MM.1S (cell line): ENCODE data around the gene CSHL1.

Source experiments
- DNase-seq: peaks from one replicate; pipeline ENCODE4 v3.0.0-alpha.2; 2015
- H2AFZ ChIP-seq: fragments of 300-600 bp; sonication (generic); 2 replicates; pipeline ENCODE4 v1.6.0; 2016; ENCODE audit warnings: antibody characterized with exemption, low read length
- H3F3A ChIP-seq: fragments of 300-600 bp; sonication (generic); 2 replicates; pipeline ENCODE4 v1.6.1; 2016; ENCODE audit warnings: mild to moderate bottlenecking, antibody characterized with exemption, low read length, moderate library complexity, mixed read lengths; ENCODE audit not compliant: insufficient read depth
- H3K27ac ChIP-seq: fragments of 300-600 bp; sonication (generic); 2 replicates; pipeline ENCODE4 v1.5.1; 2016; ENCODE audit warnings: mild to moderate bottlenecking, low read length
- H3K27me3 ChIP-seq: fragments of 300-600 bp; sonication (generic); replicated peaks from 2 replicates; pipeline ENCODE4 v1.6.0; 2016; ENCODE audit warnings: low read length; ENCODE audit not compliant: insufficient read depth
- H3K36me3 ChIP-seq: fragments of 300-600 bp; sonication (generic); replicated peaks from 2 replicates; pipeline ENCODE4 v1.6.1; 2016; ENCODE audit warnings: mild to moderate bottlenecking, low read length, mixed read lengths; ENCODE audit not compliant: insufficient read depth
- H3K4me1 ChIP-seq: fragments of 300-600 bp; sonication (generic); 2 replicates; pipeline ENCODE4 v1.6.1; 2016; ENCODE audit warnings: low read length, mixed read lengths
- H3K4me2 ChIP-seq: fragments of 300-600 bp; sonication (generic); 2 replicates; pipeline ENCODE4 v1.6.0; 2016; ENCODE audit warnings: low read depth, low read length
- H3K4me3 ChIP-seq: fragments of 300-600 bp; sonication (generic); 2 replicates; pipeline ENCODE4 v1.5.1; 2016; ENCODE audit warnings: low read length, mixed read lengths
- H3K79me2 ChIP-seq: fragments of 300-600 bp; sonication (generic); 2 replicates; pipeline ENCODE4 v1.6.1; 2016; ENCODE audit warnings: mixed run types, low read length, mixed read lengths
- H3K9ac ChIP-seq: fragments of 300-600 bp; sonication (generic); 2 replicates; pipeline ENCODE4 v1.6.1; 2016; ENCODE audit warnings: low read length, mixed read lengths
- H3K9me2 ChIP-seq: fragments of 300-600 bp; sonication (generic); replicated peaks from 2 replicates; pipeline ENCODE4 v1.6.1; 2016; ENCODE audit warnings: mild to moderate bottlenecking, low read length, mixed read lengths; ENCODE audit not compliant: insufficient read depth
- H3K9me3 ChIP-seq: fragments of 300-600 bp; sonication (generic); replicated peaks from 2 replicates; pipeline ENCODE4 v1.6.1; 2016; ENCODE audit warnings: mild to moderate bottlenecking, low read length, mixed read lengths; ENCODE audit not compliant: insufficient read depth
- H4K20me1 ChIP-seq: fragments of 300-600 bp; sonication (generic); 2 replicates; pipeline ENCODE4 v1.6.1; 2016; ENCODE audit warnings: mild to moderate bottlenecking, low read length, moderate library complexity, mixed read lengths; ENCODE audit not compliant: insufficient read depth
- CTCF ChIP-seq: fragments of 300-600 bp; sonication (generic); IDR thresholded peaks from 2 replicates; pipeline ENCODE4 v1.5.1; 2016; ENCODE audit warnings: antibody characterized with exemption, low read length, mixed read lengths
- EZH2 ChIP-seq: fragments of 300-600 bp; sonication (generic); optimal IDR thresholded peaks from 2 replicates; pipeline ENCODE3; 2017; ENCODE audit warnings: low read depth, mild to moderate bottlenecking, antibody characterized with exemption, low read length, mixed read lengths
- EZH2phosphoT487 ChIP-seq: fragments of 300-600 bp; sonication (generic); IDR thresholded peaks from 2 replicates; pipeline ENCODE4 v1.6.1; 2018; ENCODE audit warnings: antibody characterized with exemption, low read length

The CSHL1 gene

GRCh38 chr17:63948521-63948920 is 37.5 kb upstream of the CSHL1 start:
- Histone ChIP-seq H3K4me3 (no peak overlapping the region), H3K4me1 (peaks cover 3% of the 10 kb centered on the region), H3K79me2 (no peaks in the 10 kb centered on the region), H3K4me2 (no peak overlapping the region), H3K27me3 (no peaks in the 10 kb centered on the region; the same call in 1 of the 2 replicates), H3K9me3 (no peaks in the 10 kb centered on the region), H3K27ac (no peak overlapping the region), H3K9me2 (no peaks in the 10 kb centered on the region), H4K20me1 (no peaks in the 10 kb centered on the region), H3K36me3 (no peaks in the 10 kb centered on the region), H2AFZ (no peak overlapping the region), H3F3A (no peaks in the 10 kb centered on the region), H3K9ac (no peak overlapping the region)
- no peak for TF ChIP-seq EZH2phosphoT487
- no peak for TF ChIP-seq EZH2
- TF ChIP-seq CTCF = no peak
- no peak for DNase-seq

GRCh38 chr17:63947711-63948330 is 36.8 kb upstream of the CSHL1 start:
- Histone ChIP-seq H4K20me1 (no peaks in the 10 kb centered on the region), H2AFZ (no peak overlapping the region), H3K9me2 (no peaks in the 10 kb centered on the region), H3F3A (no peaks in the 10 kb centered on the region), H3K9me3 (no peaks in the 10 kb centered on the region), H3K4me2 (no peak overlapping the region), H3K4me1 (peaks cover 3% of the 10 kb centered on the region), H3K9ac (no peak overlapping the region), H3K27me3 (peaks cover 1% of the 10 kb centered on the region; the same call in 1 of the 2 replicates), H3K4me3 (no peak overlapping the region), H3K79me2 (no peaks in the 10 kb centered on the region), H3K27ac (no peak overlapping the region), H3K36me3 (no peaks in the 10 kb centered on the region)
- no peak for DNase-seq
- TF ChIP-seq CTCF = no peak
- TF ChIP-seq EZH2 = no peak
- TF ChIP-seq EZH2phosphoT487 = no peak

GRCh38 chr17:63946440-63947363 is 35.6 kb upstream of the CSHL1 start:
- TF ChIP-seq EZH2 = no peak
- TF ChIP-seq EZH2phosphoT487 = no peak
- TF ChIP-seq CTCF = peak; percentile 68
- Histone ChIP-seq H3K4me2 (peak overlapping the region; percentile 41; the same call in 1 of the 2 replicates), H3K27ac (no peak overlapping the region), H3K9me2 (no peaks in the 10 kb centered on the region), H3F3A (no peaks in the 10 kb centered on the region), H3K36me3 (no peaks in the 10 kb centered on the region), H3K4me3 (no peak overlapping the region), H3K9ac (no peak overlapping the region; the same call in 1 of the 2 replicates), H2AFZ (peak overlapping the region; percentile 78), H4K20me1 (no peaks in the 10 kb centered on the region), H3K27me3 (peaks cover 12% of the 10 kb centered on the region; the same call in 1 of the 2 replicates), H3K79me2 (no peaks in the 10 kb centered on the region), H3K4me1 (peaks cover 3% of the 10 kb centered on the region), H3K9me3 (no peaks in the 10 kb centered on the region)
- DNase-seq = peak; percentile 58
